GM12878 (cell line): Measurements from ENCODE around the gene NFKBIZ. TPM values are rescaled to one million over a fixed set of nuclear protein-coding genes. Genes with fewer than 3 reads are reported as not detected.

Experiments used
- ATF2 ChIP-seq: IDR thresholded peaks from 2 replicates; pipeline ENCODE4 v1.6.1; 2012; ENCODE audit warnings: low read length, inconsistent platforms
- BCL3 ChIP-seq: IDR thresholded peaks from 2 replicates; pipeline ENCODE4 v1.6.1; 2011; ENCODE audit warnings: borderline replicate concordance, low read depth, mild to moderate bottlenecking, moderate library complexity, low read length; ENCODE audit not compliant: insufficient read depth, poor library complexity, severe bottlenecking
- CREB1 ChIP-seq: IDR thresholded peaks from 2 replicates; pipeline ENCODE4 v1.6.1; 2012; ENCODE audit warnings: low read depth, mild to moderate bottlenecking, inconsistent platforms
- GABPA ChIP-seq: IDR thresholded peaks from 2 replicates; pipeline ENCODE4 v1.6.1; 2014; ENCODE audit warnings: antibody characterized with exemption, low read depth, mild to moderate bottlenecking, inconsistent platforms
- JUNB ChIP-seq: IDR thresholded peaks from 2 replicates; pipeline ENCODE4 v1.6.1; 2016; ENCODE audit warnings: antibody characterized with exemption, mild to moderate bottlenecking
- MTA2 ChIP-seq: fragments of 450-650 bp; IDR thresholded peaks from 2 replicates; pipeline ENCODE4 v1.6.1; 2016; ENCODE audit warnings: low read depth, mild to moderate bottlenecking, moderate library complexity
- NBN ChIP-seq: fragments of 450-650 bp; IDR thresholded peaks from 2 replicates; pipeline ENCODE4 v1.6.1; 2016
- NRF1 ChIP-seq: conservative IDR thresholded peaks from 2 replicates; pipeline ENCODE4 v1.6.1; 2011; ENCODE audit warnings: mild to moderate bottlenecking, low read depth, low read length, improper control_type of control experiment
- PAX8 ChIP-seq: fragments of 450-650 bp; IDR thresholded peaks from 2 replicates; pipeline ENCODE4 v1.6.1; 2017; ENCODE audit warnings: mild to moderate bottlenecking, moderate library complexity
- PML ChIP-seq: IDR thresholded peaks from 2 replicates; pipeline ENCODE4 v1.6.1; 2012; ENCODE audit warnings: low read length, inconsistent platforms
- RB1 ChIP-seq: fragments of 450-650 bp; formaldehyde crosslinking; IDR thresholded peaks from 2 replicates; pipeline ENCODE4 v1.6.1; 2017; ENCODE audit warnings: mild to moderate bottlenecking, borderline replicate concordance
- RBBP5 ChIP-seq: fragments of 200-600 bp; sonication (generic); conservative IDR thresholded peaks from 2 replicates; pipeline ENCODE4 v1.6.1; 2016
- polyA plus RNA-seq, 11 experiments: library from polyadenylated mRNA; depleted of rRNA in 4 of 11; unstranded in 6 of 11; stranded (reverse) in 5 of 11; fragments of >200 nt; fragmentation: Nextera tagmentation in 4 of 11; fragmentation: Illumina TruSeq in 1 of 11; extraction: Ambion mirVana in 4 of 11; extraction: Trizol in 1 of 11; gene quantifications; 1 replicate in 1 of 11; 2 replicates in 10 of 11; pipeline versions ENCODE4 v1.2.1 to v1.2.3, GENCODE V29; 2011 to 2016; ENCODE audit warnings: inconsistent platforms in 2 of 11, missing spikeins in 2 of 11, low read depth in 1 of 11
- total RNA-seq, 4 experiments: library from RNA; depleted of rRNA in 3 of 4; stranded (reverse); fragments of >200 nt in 3 of 4; fragmentation: Illumina TruSeq in 1 of 4; extraction: Trizol in 1 of 4; gene quantifications; 2 replicates each; pipeline versions ENCODE4 v1.2.1 to v1.2.3, GENCODE V29; 2013 to 2021
- TF ChIP-seq, protein P1 (sequence below): IDR thresholded peaks from 2 replicates; pipeline ENCODE4 v1.6.1; 2012; ENCODE audit warnings: mild to moderate bottlenecking, low read depth, low read length

Gene NFKBIZ
- total and polyA plus RNA-seq, 10 of the 15 experiments (the other 5 are each of a cell fraction or from before 2014, with no cell fraction given), result 6.3 to 53.8 (median 17.3) TPM

- TF ChIP-seq, protein P1, sequence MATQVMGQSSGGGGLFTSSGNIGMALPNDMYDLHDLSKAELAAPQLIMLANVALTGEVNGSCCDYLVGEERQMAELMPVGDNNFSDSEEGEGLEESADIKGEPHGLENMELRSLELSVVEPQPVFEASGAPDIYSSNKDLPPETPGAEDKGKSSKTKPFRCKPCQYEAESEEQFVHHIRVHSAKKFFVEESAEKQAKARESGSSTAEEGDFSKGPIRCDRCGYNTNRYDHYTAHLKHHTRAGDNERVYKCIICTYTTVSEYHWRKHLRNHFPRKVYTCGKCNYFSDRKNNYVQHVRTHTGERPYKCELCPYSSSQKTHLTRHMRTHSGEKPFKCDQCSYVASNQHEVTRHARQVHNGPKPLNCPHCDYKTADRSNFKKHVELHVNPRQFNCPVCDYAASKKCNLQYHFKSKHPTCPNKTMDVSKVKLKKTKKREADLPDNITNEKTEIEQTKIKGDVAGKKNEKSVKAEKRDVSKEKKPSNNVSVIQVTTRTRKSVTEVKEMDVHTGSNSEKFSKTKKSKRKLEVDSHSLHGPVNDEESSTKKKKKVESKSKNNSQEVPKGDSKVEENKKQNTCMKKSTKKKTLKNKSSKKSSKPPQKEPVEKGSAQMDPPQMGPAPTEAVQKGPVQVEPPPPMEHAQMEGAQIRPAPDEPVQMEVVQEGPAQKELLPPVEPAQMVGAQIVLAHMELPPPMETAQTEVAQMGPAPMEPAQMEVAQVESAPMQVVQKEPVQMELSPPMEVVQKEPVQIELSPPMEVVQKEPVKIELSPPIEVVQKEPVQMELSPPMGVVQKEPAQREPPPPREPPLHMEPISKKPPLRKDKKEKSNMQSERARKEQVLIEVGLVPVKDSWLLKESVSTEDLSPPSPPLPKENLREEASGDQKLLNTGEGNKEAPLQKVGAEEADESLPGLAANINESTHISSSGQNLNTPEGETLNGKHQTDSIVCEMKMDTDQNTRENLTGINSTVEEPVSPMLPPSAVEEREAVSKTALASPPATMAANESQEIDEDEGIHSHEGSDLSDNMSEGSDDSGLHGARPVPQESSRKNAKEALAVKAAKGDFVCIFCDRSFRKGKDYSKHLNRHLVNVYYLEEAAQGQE, result no peak
- TF ChIP-seq GABPA, result no peak
- no peak for TF ChIP-seq NRF1
- no peak for TF ChIP-seq PML
- TF ChIP-seq MTA2, result no peak
- TF ChIP-seq ATF2, result peak; percentile 55; the same call in 1 of the 2 replicates
- no peak for TF ChIP-seq RBBP5
- 0 out of 2 replicates have a peak, but pooled peaks have one; percentile 17 for TF ChIP-seq JUNB
- no peak for TF ChIP-seq BCL3
- TF ChIP-seq CREB1, result peak; percentile 31; the same call in 1 of the 2 replicates
- TF ChIP-seq PAX8, result no peak
- no peak for TF ChIP-seq NBN
- no peak for TF ChIP-seq RB1
Measured at GRCh38 chr3:101819649-101820206, 29.6 kb upstream of the NFKBIZ start (continued).
